A673 (cell line): Measurements from ENCODE around the gene RIBC2. TPM values are rescaled to one million over a fixed set of nuclear protein-coding genes. Genes with fewer than 3 reads are reported as not detected.
"Not testable (repeated sequence)": the region's sequence is repeated elsewhere in the genome, so short reads cannot be mapped to it uniquely, and the experiment has no call there.

ENCODE experiments used
- BruUV-seq: library from RNA; stranded (reverse); fragments of 400-500 nt; replicated peaks from 2 replicates; lab custom pipeline; 2021; lab: Mats Ljungman, UMichigan
- CTCF ChIA-PET: fragments of 300-600 bp; sonication (Branson Sonifier 250); formaldehyde crosslinking; loops from one replicate; lab custom pipeline; 2022; ENCODE audit warnings: antibody characterized with exemption; lab: Charles Lee
- POLR2A ChIA-PET: fragments of 300-600 bp; sonication (Branson Sonifier 250); formaldehyde crosslinking; loops from one replicate; lab custom pipeline; 2022; ENCODE audit warnings: antibody characterized with exemption; ENCODE audit not compliant: low non-redundant PET; lab: Charles Lee
- DNase-seq: peaks from one replicate; pipeline ENCODE4 v3.0.0-alpha.2; 2015; ENCODE audit warnings: low spot score
- H3K27ac ChIP-seq: fragments of 200-600 bp; sonication (generic); 2 replicates; pipeline ENCODE4 v1.5.1; 2016; ENCODE audit warnings: mixed run types, low read depth, mild to moderate bottlenecking, mixed read lengths, antibody characterized with exemption, low read length; ENCODE audit not compliant: poor library complexity, severe bottlenecking
- H3K27me3 ChIP-seq: fragments of 200-600 bp; sonication (generic); replicated peaks from 2 replicates; pipeline ENCODE4 v1.6.1; 2017; ENCODE audit warnings: mixed run types, low read depth, mild to moderate bottlenecking, mixed read lengths, antibody characterized with exemption, low read length; ENCODE audit not compliant: insufficient read depth, poor library complexity
- H3K36me3 ChIP-seq: fragments of 200-600 bp; sonication (generic); 2 replicates; pipeline ENCODE4 v1.6.1; 2016; ENCODE audit warnings: mixed run types, mild to moderate bottlenecking, mixed read lengths, antibody characterized with exemption, low read length; ENCODE audit not compliant: insufficient read depth, poor library complexity, severe bottlenecking
- H3K4me1 ChIP-seq: fragments of 200-600 bp; sonication (generic); 2 replicates; pipeline ENCODE4 v1.6.1; 2017; ENCODE audit warnings: mixed run types, mild to moderate bottlenecking, mixed read lengths, antibody characterized with exemption, low read length; ENCODE audit not compliant: insufficient read depth, poor library complexity, severe bottlenecking
- H3K4me3 ChIP-seq: fragments of 200-600 bp; sonication (generic); 2 replicates; pipeline ENCODE4 v1.5.1; 2016; ENCODE audit warnings: low read depth, mixed run types, mild to moderate bottlenecking, mixed read lengths, low read length; ENCODE audit not compliant: poor library complexity, severe bottlenecking
- H3K9me3 ChIP-seq: fragments of 200-600 bp; sonication (generic); 2 replicates; pipeline ENCODE4 v1.6.1; 2016; ENCODE audit warnings: mixed run types, low read depth, mild to moderate bottlenecking, mixed read lengths, antibody characterized with exemption, low read length; ENCODE audit not compliant: poor library complexity, severe bottlenecking
- EZH2 ChIP-seq: fragments of 200-600 bp; sonication (generic); IDR thresholded peaks from 2 replicates; pipeline ENCODE4 v1.6.1; 2017; ENCODE audit warnings: borderline replicate concordance, low read depth, mild to moderate bottlenecking, mixed read lengths, antibody characterized with exemption, low read length; ENCODE audit not compliant: poor library complexity, severe bottlenecking
- intact Hi-C: fragments of 100-400 bp; cut with micrococcal nuclease; formaldehyde crosslinking; loops from one replicate; pipeline ENCODE4 v1.10.0; 2022; ENCODE audit not compliant: unreplicated experiment
- total RNA-seq: library from RNA; stranded (reverse); gene quantifications from 2 replicates; pipeline ENCODE4 v1.2.3, GENCODE V29; 2021
- TF ChIP-seq, protein P1 (sequence below): fragments of 300-800, 200-600 bp; sonication (generic); conservative IDR thresholded peaks from 2 replicates; pipeline ENCODE4 v1.5.1; 2017; ENCODE audit warnings: low read depth, mild to moderate bottlenecking, antibody characterized with exemption, low read length, moderate library complexity, mixed read lengths

The RIBC2 gene
- total RNA-seq, 1 experiment from 2014 or later = 14.9 TPM

- Histone ChIP-seq H3K4me1 (no peaks in the 10 kb centered on the region), H3K27me3 (no peaks in the 10 kb centered on the region), H3K9me3 (no peaks in the 10 kb centered on the region), H3K36me3 (no peaks in the 10 kb centered on the region), H3K27ac (no peak overlapping the region), H3K4me3 (no peak overlapping the region)
- TF ChIP-seq, protein P1, sequence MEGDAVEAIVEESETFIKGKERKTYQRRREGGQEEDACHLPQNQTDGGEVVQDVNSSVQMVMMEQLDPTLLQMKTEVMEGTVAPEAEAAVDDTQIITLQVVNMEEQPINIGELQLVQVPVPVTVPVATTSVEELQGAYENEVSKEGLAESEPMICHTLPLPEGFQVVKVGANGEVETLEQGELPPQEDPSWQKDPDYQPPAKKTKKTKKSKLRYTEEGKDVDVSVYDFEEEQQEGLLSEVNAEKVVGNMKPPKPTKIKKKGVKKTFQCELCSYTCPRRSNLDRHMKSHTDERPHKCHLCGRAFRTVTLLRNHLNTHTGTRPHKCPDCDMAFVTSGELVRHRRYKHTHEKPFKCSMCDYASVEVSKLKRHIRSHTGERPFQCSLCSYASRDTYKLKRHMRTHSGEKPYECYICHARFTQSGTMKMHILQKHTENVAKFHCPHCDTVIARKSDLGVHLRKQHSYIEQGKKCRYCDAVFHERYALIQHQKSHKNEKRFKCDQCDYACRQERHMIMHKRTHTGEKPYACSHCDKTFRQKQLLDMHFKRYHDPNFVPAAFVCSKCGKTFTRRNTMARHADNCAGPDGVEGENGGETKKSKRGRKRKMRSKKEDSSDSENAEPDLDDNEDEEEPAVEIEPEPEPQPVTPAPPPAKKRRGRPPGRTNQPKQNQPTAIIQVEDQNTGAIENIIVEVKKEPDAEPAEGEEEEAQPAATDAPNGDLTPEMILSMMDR = no peak
- TF ChIP-seq EZH2 = no peak
- intact Hi-C loops = no loop called here
- CTCF ChIA-PET = no interaction called here
- BruUV-seq = no TSS peak
- no peak for DNase-seq
- POLR2A ChIA-PET = no interaction called here
These were observed 31.7 kb downstream of the RIBC2 start for GRCh38 chr22:45445031-45445710.

GRCh38 chr22:45446216-45446615, 32.7 kb downstream of the RIBC2 start:
- no peaks in the 10 kb centered on the region for H3K27me3 ChIP-seq
- H3K4me3 ChIP-seq = no peak overlapping the region
- POLR2A ChIA-PET = no interaction called here
- no peak for DNase-seq
- no peaks in the 10 kb centered on the region for H3K9me3 ChIP-seq
- BruUV-seq = no TSS peak
- no peak overlapping the region for H3K27ac ChIP-seq
- CTCF ChIA-PET = no interaction called here
- intact Hi-C loops = no loop called here
- no peaks in the 10 kb centered on the region for H3K36me3 ChIP-seq
- H3K4me1 ChIP-seq = no peaks in the 10 kb centered on the region
- TF ChIP-seq, protein P1 = no peak

DNA sequence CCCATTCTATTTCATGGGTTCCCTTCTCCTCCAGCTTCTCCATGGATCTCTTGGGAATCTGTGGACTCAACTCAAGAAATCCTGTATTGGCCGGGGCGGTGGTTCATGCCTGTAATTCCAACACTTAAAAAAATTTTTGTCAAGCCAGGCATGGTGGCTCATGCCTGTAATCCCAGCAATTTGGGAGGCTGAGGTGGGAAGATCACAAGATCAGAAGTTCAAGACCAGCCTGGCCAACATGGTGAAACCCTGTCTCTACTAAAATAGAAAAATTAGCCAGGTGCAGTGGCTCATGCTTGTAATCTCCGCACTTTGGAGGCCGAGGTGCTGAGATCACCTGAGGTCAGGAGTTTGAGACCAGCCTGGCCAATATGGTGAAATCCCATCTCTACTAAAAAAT, 34.1 kb downstream of the RIBC2 start:
- BruUV-seq, CTCF ChIA-PET, H3K9me3 ChIP-seq, H3K4me3 ChIP-seq, H3K27ac ChIP-seq, H3K27me3 ChIP-seq, H3K36me3 ChIP-seq, POLR2A ChIA-PET, DNase-seq, H3K4me1 ChIP-seq, intact Hi-C loops: not testable (repeated sequence)

DNA sequence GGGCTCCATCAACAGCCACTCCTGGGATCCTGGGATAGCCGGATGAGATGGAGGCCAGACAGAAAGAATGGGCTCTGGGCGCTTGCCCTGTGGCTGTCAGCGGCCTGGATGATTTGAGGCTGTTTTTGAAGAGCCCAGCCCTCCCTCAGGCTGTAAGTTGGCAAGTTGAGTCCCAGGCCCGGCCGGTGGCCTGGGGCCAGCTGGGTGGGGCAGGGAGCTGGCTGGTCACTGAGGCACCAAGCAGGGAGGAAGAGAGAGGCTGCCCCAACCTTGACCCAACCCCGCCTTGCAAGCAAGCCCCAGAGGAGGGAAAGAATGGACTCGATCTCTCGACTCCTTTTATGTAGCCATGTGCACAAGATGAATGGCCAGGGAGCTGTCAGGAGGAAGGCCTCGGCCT, 34.9 kb downstream of the RIBC2 start:
- Histone ChIP-seq H3K4me3 (no peak overlapping the region), H3K27me3 (no peaks in the 10 kb centered on the region), H3K36me3 (no peaks in the 10 kb centered on the region), H3K27ac (no peak overlapping the region), H3K9me3 (no peaks in the 10 kb centered on the region), H3K4me1 (no peaks in the 10 kb centered on the region)
- BruUV-seq = no TSS peak
- CTCF ChIA-PET = no interaction called here
- DNase-seq = no peak
- intact Hi-C loops = no loop called here
- POLR2A ChIA-PET = no interaction called here
- TF ChIP-seq, protein P1 = no peak

GRCh38 chr22:45449442-45449841, 35.9 kb downstream of the RIBC2 start:
- DNase-seq, H3K9me3 ChIP-seq, H3K4me1 ChIP-seq, H3K4me3 ChIP-seq, H3K36me3 ChIP-seq, intact Hi-C loops, H3K27me3 ChIP-seq, H3K27ac ChIP-seq, BruUV-seq, CTCF ChIA-PET: not testable (repeated sequence)
- POLR2A ChIA-PET = interaction anchor here (1.0 kb wide), 1 partner anchor 238 kb away, joined by 6 read pairs; no protein-coding TSS in a partner anchor
